Glutamatergic neuron (in vitro differentiated cells): Measurements from ENCODE around the gene ITGB1BP1. TPM values are rescaled to one million over a fixed set of nuclear protein-coding genes. Genes with fewer than 3 reads are reported as not detected.
"Not testable (repeated sequence)": the region's sequence is repeated elsewhere in the genome, so short reads cannot be mapped to it uniquely, and the experiment has no call there.

Experiments used
- DNase-seq: peaks from one replicate; pipeline ENCODE4 v3.0.0; 2022
- H3K27ac Mint-ChIP-seq: one replicate; pipeline ENCODE4 v1.8.0; 2020; ENCODE audit warnings: mild to moderate bottlenecking, mixed read lengths, inconsistent platforms; ENCODE audit not compliant: unreplicated experiment
- H3K27me3 Mint-ChIP-seq: one replicate; pipeline ENCODE4 v1.8.0; 2020; ENCODE audit warnings: mild to moderate bottlenecking, moderate library complexity, mixed read lengths, inconsistent platforms; ENCODE audit not compliant: unreplicated experiment
- H3K36me3 Mint-ChIP-seq: one replicate; pipeline ENCODE4 v1.8.0; 2020; ENCODE audit warnings: mild to moderate bottlenecking, mixed read lengths, inconsistent platforms; ENCODE audit not compliant: unreplicated experiment
- H3K4me1 Mint-ChIP-seq: one replicate; pipeline ENCODE4 v1.8.0; 2020; ENCODE audit warnings: mild to moderate bottlenecking, low read depth, mixed read lengths, inconsistent platforms; ENCODE audit not compliant: unreplicated experiment
- H3K4me3 Mint-ChIP-seq: one replicate; pipeline ENCODE4 v1.8.0; 2020; ENCODE audit warnings: mild to moderate bottlenecking, mixed read lengths, inconsistent platforms; ENCODE audit not compliant: unreplicated experiment
- H3K9me3 Mint-ChIP-seq: one replicate; pipeline ENCODE4 v1.8.0; 2020; ENCODE audit warnings: mild to moderate bottlenecking, moderate library complexity, mixed read lengths, inconsistent platforms; ENCODE audit not compliant: unreplicated experiment
- total RNA-seq: library from RNA; stranded (reverse); fragmentation: NEBNext Ultra II Directional; extraction: Animal tissue kit (Norgen Biotek cat#: 25700); gene quantifications from one replicate; pipeline ENCODE4 v1.2.1, GENCODE V29; 2021; ENCODE audit not compliant: unreplicated experiment
- TF ChIP-seq, protein P1 (sequence below): fragments of 200-600 bp; sonication (generic); IDR thresholded peaks from one replicate; pipeline ENCODE4 v1.5.0; 2021; ENCODE audit not compliant: partially characterized antibody, unreplicated experiment

Gene ITGB1BP1
- total RNA-seq, 1 donor from 2014 or later: 62.7 TPM

DNA sequence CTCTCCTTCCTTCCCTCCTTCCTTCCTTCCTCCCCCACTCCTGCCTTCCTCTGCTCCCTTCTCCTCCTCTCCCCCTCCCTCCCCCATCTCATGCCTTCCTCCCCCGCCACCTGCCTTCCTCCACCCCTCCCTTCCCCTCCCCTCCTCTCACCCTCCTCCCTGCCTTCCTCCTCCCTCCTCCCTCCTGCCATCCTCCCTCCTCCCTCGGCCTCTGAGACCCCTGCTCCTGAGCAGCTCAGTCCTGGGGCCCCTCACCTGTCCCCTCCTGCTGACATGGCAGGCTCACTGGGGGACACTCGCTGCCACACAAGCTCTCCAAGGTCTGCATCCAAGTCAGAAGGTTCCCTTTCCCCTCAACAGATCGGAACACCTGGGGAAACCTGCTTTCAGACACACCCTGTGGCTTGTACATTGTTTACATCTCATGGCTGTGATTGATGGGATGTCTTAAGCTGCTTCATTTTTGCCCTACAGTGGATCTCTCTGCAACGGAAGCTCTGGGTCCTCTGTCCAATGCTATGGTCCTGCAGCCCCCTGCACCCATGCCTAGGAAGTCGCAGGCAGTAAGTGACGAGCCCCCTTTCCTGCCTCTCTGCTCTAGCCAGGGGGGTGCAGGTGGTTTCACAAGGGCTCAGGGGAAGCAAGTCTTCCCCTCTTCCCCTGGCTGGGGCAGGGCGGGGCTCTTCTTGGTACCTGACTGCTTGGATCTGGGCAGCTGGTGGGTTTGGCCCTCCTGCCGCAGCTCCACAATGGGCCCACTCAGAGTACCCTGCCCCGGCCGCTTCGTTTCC, 22.9 kb downstream of the ITGB1BP1 start:
- H3K4me1 Mint-ChIP-seq: peaks cover 2% of the 10 kb centered on the region
- TF ChIP-seq, protein P1, sequence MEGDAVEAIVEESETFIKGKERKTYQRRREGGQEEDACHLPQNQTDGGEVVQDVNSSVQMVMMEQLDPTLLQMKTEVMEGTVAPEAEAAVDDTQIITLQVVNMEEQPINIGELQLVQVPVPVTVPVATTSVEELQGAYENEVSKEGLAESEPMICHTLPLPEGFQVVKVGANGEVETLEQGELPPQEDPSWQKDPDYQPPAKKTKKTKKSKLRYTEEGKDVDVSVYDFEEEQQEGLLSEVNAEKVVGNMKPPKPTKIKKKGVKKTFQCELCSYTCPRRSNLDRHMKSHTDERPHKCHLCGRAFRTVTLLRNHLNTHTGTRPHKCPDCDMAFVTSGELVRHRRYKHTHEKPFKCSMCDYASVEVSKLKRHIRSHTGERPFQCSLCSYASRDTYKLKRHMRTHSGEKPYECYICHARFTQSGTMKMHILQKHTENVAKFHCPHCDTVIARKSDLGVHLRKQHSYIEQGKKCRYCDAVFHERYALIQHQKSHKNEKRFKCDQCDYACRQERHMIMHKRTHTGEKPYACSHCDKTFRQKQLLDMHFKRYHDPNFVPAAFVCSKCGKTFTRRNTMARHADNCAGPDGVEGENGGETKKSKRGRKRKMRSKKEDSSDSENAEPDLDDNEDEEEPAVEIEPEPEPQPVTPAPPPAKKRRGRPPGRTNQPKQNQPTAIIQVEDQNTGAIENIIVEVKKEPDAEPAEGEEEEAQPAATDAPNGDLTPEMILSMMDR: no peak
- peaks cover 2% of the 10 kb centered on the region for H3K9me3 Mint-ChIP-seq
- H3K27me3 Mint-ChIP-seq: peaks cover 2% of the 10 kb centered on the region
- no peaks in the 10 kb centered on the region for H3K36me3 Mint-ChIP-seq
- no peak for DNase-seq
- H3K4me3 Mint-ChIP-seq: no peak overlapping the region
- H3K27ac Mint-ChIP-seq: no peak overlapping the region

DNA sequence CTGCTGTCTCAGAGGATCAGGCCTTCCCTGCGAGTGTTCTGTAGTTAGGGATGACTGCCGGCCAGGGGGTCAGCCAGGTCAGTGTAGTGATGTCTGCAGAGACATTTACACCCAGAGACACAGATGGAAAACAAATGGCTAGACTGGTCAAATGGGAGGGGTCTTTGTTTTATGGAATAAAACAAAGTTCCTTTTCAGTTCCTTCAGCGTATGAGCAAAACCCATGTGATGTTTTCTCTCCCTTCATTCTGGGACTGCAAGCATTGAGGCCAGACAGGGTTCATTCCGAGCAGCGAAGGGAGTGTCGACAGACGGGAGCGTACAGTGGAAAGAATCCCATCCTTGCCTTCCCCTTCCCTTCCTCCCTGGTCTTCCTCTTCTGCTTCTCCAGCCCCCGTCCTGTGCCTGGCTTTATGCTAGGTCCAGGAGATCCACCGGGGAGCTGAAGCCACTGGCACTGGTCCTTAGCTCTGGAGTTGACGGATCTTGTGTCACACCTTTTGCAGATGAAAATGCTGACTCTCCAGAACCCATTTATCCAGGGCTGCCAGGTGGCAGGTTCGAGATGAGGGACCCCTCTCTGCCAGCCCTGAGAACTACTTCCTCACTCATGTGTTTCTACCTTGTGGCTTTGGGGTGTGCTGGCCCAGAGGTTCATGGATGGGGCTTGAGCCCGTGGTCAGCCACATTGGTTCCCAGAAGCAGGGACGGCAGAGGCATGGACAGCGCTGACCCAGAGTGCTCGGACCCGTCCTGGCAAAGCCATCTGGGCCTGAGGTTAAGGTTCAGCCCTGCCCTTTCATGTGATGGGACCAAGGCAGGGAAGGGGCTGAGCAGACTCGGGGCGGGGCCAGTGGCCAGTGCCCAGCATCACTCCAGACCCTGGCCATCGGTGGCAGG, 24.2 kb downstream of the ITGB1BP1 start:
- peaks cover 2% of the 10 kb centered on the region for H3K4me1 Mint-ChIP-seq
- peaks cover 2% of the 10 kb centered on the region for H3K9me3 Mint-ChIP-seq
- no peak overlapping the region for H3K4me3 Mint-ChIP-seq
- no peak overlapping the region for H3K27ac Mint-ChIP-seq
- no peak for DNase-seq
- TF ChIP-seq, protein P1: no peak
- peaks cover 2% of the 10 kb centered on the region for H3K27me3 Mint-ChIP-seq
- no peaks in the 10 kb centered on the region for H3K36me3 Mint-ChIP-seq

DNA sequence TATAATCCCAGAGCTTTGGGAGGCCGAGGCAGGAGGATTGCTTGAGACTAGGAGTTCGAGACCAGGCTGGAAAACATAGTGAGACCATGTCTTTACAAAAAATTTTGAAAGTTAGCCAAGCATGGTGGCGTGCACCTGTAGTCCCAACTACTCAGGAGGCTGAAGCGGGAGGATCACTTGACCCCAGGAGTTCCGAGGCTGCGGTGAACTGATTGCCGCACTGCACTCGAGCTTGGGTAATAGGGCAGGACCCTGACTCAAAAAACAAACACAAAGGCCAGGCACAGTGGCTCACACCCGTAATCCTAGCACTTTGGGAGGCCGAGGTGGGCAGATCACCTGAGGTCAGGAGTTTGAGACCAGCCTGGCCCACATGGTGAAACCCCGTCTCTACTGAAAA, 25.1 kb downstream of the ITGB1BP1 start:
- not testable (repeated sequence) for H3K4me1 Mint-ChIP-seq, H3K27me3 Mint-ChIP-seq, H3K9me3 Mint-ChIP-seq, DNase-seq, H3K4me3 Mint-ChIP-seq, H3K27ac Mint-ChIP-seq, H3K36me3 Mint-ChIP-seq

DNA sequence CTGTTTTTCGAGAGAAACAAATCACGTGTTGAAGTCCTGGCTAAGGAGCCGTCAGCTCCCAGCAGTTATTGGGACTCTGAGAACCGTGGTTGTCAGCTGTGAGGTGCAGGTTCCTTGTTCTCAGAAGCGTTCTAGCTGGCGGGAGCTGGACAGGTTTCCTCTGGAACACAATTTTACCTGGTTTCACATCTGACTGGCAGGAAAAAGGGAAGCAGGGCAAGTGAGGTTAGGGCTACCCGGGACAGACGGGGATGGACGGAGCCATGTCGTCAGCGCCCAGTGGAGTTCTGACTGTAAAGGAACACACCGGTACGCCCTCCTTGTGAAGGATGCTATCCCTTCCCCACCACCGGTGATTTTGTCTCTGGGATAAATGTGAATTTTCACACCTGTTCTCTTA, 26.1 kb downstream of the ITGB1BP1 start:
- no peak for DNase-seq
- Mint-ChIP-seq H3K27me3 (peaks cover 2% of the 10 kb centered on the region), H3K4me3 (no peak overlapping the region), H3K4me1 (peaks cover 5% of the 10 kb centered on the region), H3K9me3 (peaks cover 2% of the 10 kb centered on the region), H3K27ac (no peak overlapping the region), H3K36me3 (no peaks in the 10 kb centered on the region)
- TF ChIP-seq, protein P1: no peak

DNA sequence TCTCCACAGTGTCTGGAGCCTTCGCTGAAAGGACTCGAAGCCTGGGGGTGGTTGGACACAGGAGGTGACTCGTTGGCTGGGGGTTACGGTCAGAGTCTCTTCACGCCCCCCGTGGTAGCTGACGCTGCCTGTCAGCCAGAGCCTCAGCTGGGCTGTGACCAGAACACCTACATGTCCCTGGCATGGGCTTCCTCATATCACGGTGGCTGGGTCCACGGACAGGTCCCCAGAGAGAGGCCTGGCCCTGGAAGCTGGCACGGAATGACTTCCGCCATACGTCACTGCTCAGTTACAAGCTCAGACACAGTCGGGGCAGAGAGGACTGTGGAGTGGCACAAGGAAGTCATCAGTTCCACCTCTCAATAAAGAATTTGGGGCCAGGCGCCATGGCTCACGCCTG, 28.5 kb downstream of the ITGB1BP1 start:
- Mint-ChIP-seq H3K27me3 (peaks cover 3% of the 10 kb centered on the region), H3K4me3 (no peak overlapping the region), H3K4me1 (peaks cover 5% of the 10 kb centered on the region), H3K36me3 (no peaks in the 10 kb centered on the region), H3K27ac (no peak overlapping the region), H3K9me3 (no peaks in the 10 kb centered on the region)
- TF ChIP-seq, protein P1: no peak
- no peak for DNase-seq
